GM12878 (cell line): Measurements from ENCODE around the gene ANKAR. TPM values are rescaled to one million over a fixed set of nuclear protein-coding genes. Genes with fewer than 3 reads are reported as not detected.

Experiments used
- ATAC-seq: fragments of 200-7000 bp; cut with Tn5 transposase; 3 replicates; pipeline ENCODE4 v1.9.1; 2020; ENCODE audit warnings: mild to moderate bottlenecking, moderate library complexity
- BruUV-seq: library from RNA; stranded (reverse); fragments of 400-500 nt; replicated peaks from 2 replicates; lab custom pipeline; 2021; lab: Mats Ljungman, UMichigan
- CTCF ChIA-PET: fragments of 300-600 bp; sonication (Branson Sonifier 250); formaldehyde crosslinking; extraction: SDS; loops from one replicate; lab custom pipeline; 2021; ENCODE audit warnings: inconsistent platforms; lab: Yijun Ruan, JAX
- POLR2A ChIA-PET: fragments of 350-600 bp; formaldehyde crosslinking; extraction: SDS; loops from one replicate; lab custom pipeline; 2021; ENCODE audit warnings: inconsistent platforms; lab: Charles Lee
- RAD21 ChIA-PET: fragments of 300-600 bp; sonication (Branson Sonifier 250); formaldehyde crosslinking; loops from one replicate; lab custom pipeline; 2023; ENCODE audit warnings: antibody characterized with exemption; ENCODE audit not compliant: unreplicated experiment; lab: Charles Lee
- SMC1A ChIA-PET: fragments of 300-600 bp; sonication (Branson Sonifier 250); formaldehyde crosslinking; loops from one replicate; lab custom pipeline; 2023; ENCODE audit not compliant: unreplicated experiment, uncharacterized antibody; lab: Charles Lee
- DNase-seq: peaks from one replicate; pipeline ENCODE4 v3.0.0-alpha.2; 2011; ENCODE audit warnings: low read depth, low spot score
- FAIRE-seq: peaks from 3 replicates; lab custom pipeline; 2011; peaks lifted over from hg19 to GRCh38; lab: Jason Lieb, UNC
- H2AFZ ChIP-seq: 2 replicates; pipeline ENCODE4 v1.6.0; 2011; ENCODE audit warnings: low read depth, low read length, control low read depth; ENCODE audit not compliant: control insufficient read depth
- H3K27ac ChIP-seq: 2 replicates; pipeline ENCODE4 v1.5.1; 2011; ENCODE audit warnings: control low read depth; ENCODE audit not compliant: control insufficient read depth, insufficient read depth
- H3K27me3 ChIP-seq, 2 experiments: replicated peaks in 1 of 2; 2 replicates each; pipeline versions ENCODE4 v1.6.0 to v1.6.1; 2011; ENCODE audit warnings: low read length in 1 of 2; ENCODE audit not compliant: control insufficient read depth in 2 of 2, insufficient read depth in 2 of 2
- H3K36me3 ChIP-seq, 2 experiments: 2 replicates each; pipeline ENCODE4 v1.5.1; 2011; ENCODE audit warnings: low read length in 1 of 2; ENCODE audit not compliant: control insufficient read depth in 2 of 2, insufficient read depth in 2 of 2
- H3K4me1 ChIP-seq: 2 replicates; pipeline ENCODE4 v1.6.1; 2011; ENCODE audit warnings: mild to moderate bottlenecking, low read length, moderate library complexity, mixed read lengths; ENCODE audit not compliant: control insufficient read depth, insufficient read depth
- H3K4me2 ChIP-seq: 2 replicates; pipeline ENCODE4 v1.6.0; 2011; ENCODE audit warnings: control low read depth; ENCODE audit not compliant: control insufficient read depth, insufficient read depth
- H3K4me3 ChIP-seq: fragments of 200-600 bp; sonication (generic); 2 replicates; pipeline ENCODE4 v1.5.1; 2016
- H3K79me2 ChIP-seq: 2 replicates; pipeline ENCODE4 v1.6.0; 2011; ENCODE audit warnings: low read length; ENCODE audit not compliant: control insufficient read depth, insufficient read depth
- H3K9ac ChIP-seq: 2 replicates; pipeline ENCODE4 v1.8.0; 2011; ENCODE audit warnings: low read length, control low read depth, mixed read lengths; ENCODE audit not compliant: control insufficient read depth, insufficient read depth
- H3K9me3 ChIP-seq: replicated peaks from 3 replicates; pipeline ENCODE4 v1.5.1; 2011; ENCODE audit warnings: mild to moderate bottlenecking, low read length; ENCODE audit not compliant: control insufficient read depth, insufficient read depth
- H4K20me1 ChIP-seq: 2 replicates; pipeline ENCODE4 v1.6.0; 2011; ENCODE audit not compliant: control insufficient read depth, insufficient read depth
- BRCA1 ChIP-seq: IDR thresholded peaks from 2 replicates; pipeline ENCODE4 v1.6.1; 2011; ENCODE audit warnings: low read depth, low read length, improper control_type of control experiment
- JUND ChIP-seq: IDR thresholded peaks from 2 replicates; pipeline ENCODE4 v1.6.1; 2012; ENCODE audit warnings: low read depth, mild to moderate bottlenecking, low read length, improper control_type of control experiment, moderate library complexity
- NBN ChIP-seq: fragments of 450-650 bp; IDR thresholded peaks from 2 replicates; pipeline ENCODE4 v1.6.1; 2016
- RAD51 ChIP-seq: fragments of 450-650 bp; IDR thresholded peaks from 2 replicates; pipeline ENCODE4 v1.6.1; 2016; ENCODE audit warnings: moderate library complexity, mild to moderate bottlenecking, inconsistent platforms
- SIN3A ChIP-seq: IDR thresholded peaks from 2 replicates; pipeline ENCODE4 v1.6.1; 2012; ENCODE audit warnings: low read depth, low read length, improper control_type of control experiment
- ZNF24 ChIP-seq: fragments of 450-650 bp; IDR thresholded peaks from 2 replicates; pipeline ENCODE4 v1.6.1; 2017; ENCODE audit warnings: antibody characterized with exemption, mild to moderate bottlenecking
- ZNF592 ChIP-seq: fragments of 450-650 bp; IDR thresholded peaks from 2 replicates; pipeline ENCODE4 v1.6.1; 2017; ENCODE audit warnings: mild to moderate bottlenecking, moderate library complexity
- WGBS: methylation state at CpG from one replicate; pipeline ENCODE4 v1.1.6; 2016; ENCODE audit warnings: low lambda C conversion rate; ENCODE audit not compliant: insufficient replicate concordance, insufficient coverage; ENCODE audit errors: missing lambda C conversion rate; 5-methylcytosine and 5-hydroxymethylcytosine counted together
- in situ Hi-C: fragments of 300-500 bp; cut with MboI; formaldehyde crosslinking; loops from 9 replicates; pipeline ENCODE4 v1.14.3; 2018; ENCODE audit warnings: mixed read lengths
- intact Hi-C: fragments of 100-400 bp; cut with micrococcal nuclease; formaldehyde crosslinking; loops from one replicate; pipeline ENCODE4 v1.14.2; 2022; ENCODE audit not compliant: unreplicated experiment
- polyA plus RNA-seq, 11 experiments: library from polyadenylated mRNA; depleted of rRNA in 4 of 11; unstranded in 6 of 11; stranded (reverse) in 5 of 11; fragments of >200 nt; fragmentation: Nextera tagmentation in 4 of 11; fragmentation: Illumina TruSeq in 1 of 11; extraction: Ambion mirVana in 4 of 11; extraction: Trizol in 1 of 11; gene quantifications; 1 replicate in 1 of 11; 2 replicates in 10 of 11; pipeline versions ENCODE4 v1.2.1 to v1.2.3, GENCODE V29; 2011 to 2016; ENCODE audit warnings: inconsistent platforms in 2 of 11, missing spikeins in 2 of 11, low read depth in 1 of 11
- total RNA-seq, 4 experiments: library from RNA; depleted of rRNA in 3 of 4; stranded (reverse); fragments of >200 nt in 3 of 4; fragmentation: Illumina TruSeq in 1 of 4; extraction: Trizol in 1 of 4; gene quantifications; 2 replicates each; pipeline versions ENCODE4 v1.2.1 to v1.2.3, GENCODE V29; 2013 to 2021

ANKAR gene
- total and polyA plus RNA-seq, 10 of the 15 experiments (the other 5 are each of a cell fraction or from before 2014, with no cell fraction given) = 1.3 to 4.2 (median 2.7) TPM

GRCh38 chr2:189659734-189660133, 14.7 kb upstream of the ANKAR start (continued):
- TF ChIP-seq ZNF592 (no peak), ZNF24 (no peak), BRCA1 (no peak), NBN (no peak), JUND (no peak)

- DNase-seq (no peak), ATAC-seq (no peak), FAIRE-seq (no peak)
- no peaks in the 10 kb centered on the region for H4K20me1 ChIP-seq
- peaks cover 34% of the 10 kb centered on the region for H3K79me2 ChIP-seq
- no peak for TF ChIP-seq SIN3A
- 0 out of 2 replicates have a peak, but pooled peaks have one; percentile 11 for TF ChIP-seq RAD51
- RAD21 ChIA-PET = interaction anchor here (0.6 to 2.3 kb wide), 15 partner anchors 11 to 691 kb away, joined by 3 to 14 read pairs (median 3); partner anchors contain the start of genes ANKAR, MSTN, ORMDL1 and PMS1
- no peak overlapping the region for H3K27ac ChIP-seq
- CTCF ChIA-PET = interaction anchor here (0.6 to 9.9 kb wide), 21 partner anchors 11 to 658 kb away, joined by 3 to 163 read pairs (median 4); partner anchors contain the start of genes ANKAR and OSGEPL1
- POLR2A ChIA-PET = interaction anchor here (0.5 to 2.4 kb wide), 6 partner anchors 9 to 338 kb away, joined by 3 to 11 read pairs (median 6); partner anchors contain the start of gene ANKAR
- no peaks in the 10 kb centered on the region for H3K27me3 ChIP-seq
- intact Hi-C loops (loop anchor here (1.0 to 5.0 kb wide), 8 partner anchors 14 to 522 kb away; partner anchors contain the start of genes ANKAR, ORMDL1, OSGEPL1 and PMS1), in situ Hi-C loops (no loop called here)
- no peak overlapping the region for H3K4me3 ChIP-seq
- no peak overlapping the region for H2AFZ ChIP-seq
- H3K4me1 ChIP-seq = peaks cover 13% of the 10 kb centered on the region; the same call in 1 of the 2 replicates
- H3K4me2 ChIP-seq = no peak overlapping the region
- SMC1A ChIA-PET = interaction anchor here (0.6 to 6.9 kb wide), 16 partner anchors 8 to 1000 kb away, joined by 3 to 71 read pairs (median 5); partner anchors contain the start of genes ANKAR and OSGEPL1
- H3K9me3 ChIP-seq = no peaks in the 10 kb centered on the region
- H3K36me3 ChIP-seq = peaks cover 0 to under 1% of the 10 kb centered on the region in 2 experiments; a peak in 1 of 4 replicates
- no TSS peak for BruUV-seq
- 0% methylated on average over 4 of the region's 4 CpGs for WGBS
- no peak overlapping the region for H3K9ac ChIP-seq
Measured at GRCh38 chr2:189660803-189661147, 13.7 kb upstream of the ANKAR start.
